KOPT-K1 (cell line): ENCODE measurements around the gene TBC1D24.
"Not testable (repeated sequence)": the region's sequence is repeated elsewhere in the genome, so short reads cannot be mapped to it uniquely, and the experiment has no call there.

Experiments used
- H3K27ac ChIP-seq: fragments of 200-600 bp; sonication (generic); 2 replicates; pipeline ENCODE4 v1.5.1; 2016; ENCODE audit warnings: antibody characterized with exemption, mild to moderate bottlenecking, low read depth, low read length; ENCODE audit not compliant: poor library complexity, severe bottlenecking
- H3K36me3 ChIP-seq: fragments of 200-600 bp; sonication (generic); 2 replicates; pipeline ENCODE4 v1.5.1; 2017; ENCODE audit warnings: antibody characterized with exemption, mild to moderate bottlenecking, low read length, moderate library complexity; ENCODE audit not compliant: insufficient read depth
- H3K9me3 ChIP-seq: fragments of 200-600 bp; sonication (generic); 2 replicates; pipeline ENCODE4 v1.5.1; 2017; ENCODE audit warnings: antibody characterized with exemption, low read length, mild to moderate bottlenecking; ENCODE audit not compliant: insufficient read depth, poor library complexity, severe bottlenecking

Gene TBC1D24

DNA sequence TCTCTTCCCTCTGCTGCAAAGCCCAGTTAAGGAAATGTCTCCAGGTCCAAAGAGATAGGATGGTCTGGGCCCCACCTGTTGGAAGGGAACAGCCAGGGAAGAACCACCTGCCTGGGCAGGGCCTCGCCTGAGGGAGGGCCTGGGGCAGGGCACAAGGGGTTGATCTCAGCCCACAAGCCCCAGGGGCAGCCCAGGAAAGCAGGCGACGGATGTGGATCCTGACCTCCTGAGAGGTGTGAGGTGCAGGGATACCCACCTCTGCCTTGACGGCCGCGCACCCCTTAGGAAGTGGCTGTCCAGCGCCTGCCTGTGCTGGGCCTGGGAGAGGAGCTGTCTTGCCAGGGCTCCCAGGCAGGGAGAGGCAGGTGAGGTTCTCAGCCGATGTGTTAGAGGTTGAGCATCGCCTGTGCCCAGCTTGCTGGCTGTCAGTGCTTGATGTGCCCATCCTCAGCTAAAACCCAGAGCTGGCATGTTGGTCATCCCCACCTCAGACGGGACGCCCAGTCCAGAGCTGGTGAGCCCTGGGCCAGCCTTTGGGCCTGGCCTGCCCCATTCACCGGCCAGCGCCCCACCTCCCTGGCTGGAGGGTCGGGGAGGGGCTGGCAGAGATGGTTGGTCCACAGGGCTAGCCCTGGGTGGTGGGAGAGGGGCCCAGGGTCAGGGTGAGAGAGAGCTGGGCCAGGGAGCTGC, 55.8 kb downstream of the TBC1D24 start:
- Histone ChIP-seq H3K9me3 (no peaks in the 10 kb centered on the region), H3K27ac (no peak overlapping the region), H3K36me3 (peaks cover 40% of the 10 kb centered on the region)

DNA sequence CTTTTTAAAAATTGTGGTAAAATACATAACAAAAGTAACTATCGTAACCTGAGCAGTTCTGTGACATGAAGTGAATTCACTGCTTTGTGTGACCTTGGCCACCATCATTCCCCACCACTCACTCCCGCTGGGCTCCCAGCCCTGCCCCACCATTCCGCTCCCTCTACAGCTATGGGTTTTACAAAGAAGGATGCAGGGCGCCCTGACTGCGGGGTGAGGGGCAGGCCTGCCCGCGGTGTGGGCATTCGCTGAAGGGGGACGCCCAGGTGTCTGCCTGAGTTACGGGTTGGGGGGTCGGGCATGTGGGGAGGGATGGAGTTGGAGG, 56.4 kb downstream of the TBC1D24 start, which contains the start of gene CEMP1:
CEMP1 (minus strand) TSS at position 38 of the 325 bp plus-strand sequence. CDS start 335 bp downstream, outside the sequence.
- Histone ChIP-seq H3K36me3 (peaks cover 34% of the 10 kb centered on the region), H3K9me3 (no peaks in the 10 kb centered on the region), H3K27ac (peak within 1 kb of the TSS; percentile 32)

- peak overlapping the region; percentile 32 for H3K27ac ChIP-seq
- no peaks in the 10 kb centered on the region for H3K9me3 ChIP-seq
- peaks cover 30% of the 10 kb centered on the region for H3K36me3 ChIP-seq
Measured at GRCh38 chr16:2531696-2532493, 57.0 kb downstream of the TBC1D24 start.

DNA sequence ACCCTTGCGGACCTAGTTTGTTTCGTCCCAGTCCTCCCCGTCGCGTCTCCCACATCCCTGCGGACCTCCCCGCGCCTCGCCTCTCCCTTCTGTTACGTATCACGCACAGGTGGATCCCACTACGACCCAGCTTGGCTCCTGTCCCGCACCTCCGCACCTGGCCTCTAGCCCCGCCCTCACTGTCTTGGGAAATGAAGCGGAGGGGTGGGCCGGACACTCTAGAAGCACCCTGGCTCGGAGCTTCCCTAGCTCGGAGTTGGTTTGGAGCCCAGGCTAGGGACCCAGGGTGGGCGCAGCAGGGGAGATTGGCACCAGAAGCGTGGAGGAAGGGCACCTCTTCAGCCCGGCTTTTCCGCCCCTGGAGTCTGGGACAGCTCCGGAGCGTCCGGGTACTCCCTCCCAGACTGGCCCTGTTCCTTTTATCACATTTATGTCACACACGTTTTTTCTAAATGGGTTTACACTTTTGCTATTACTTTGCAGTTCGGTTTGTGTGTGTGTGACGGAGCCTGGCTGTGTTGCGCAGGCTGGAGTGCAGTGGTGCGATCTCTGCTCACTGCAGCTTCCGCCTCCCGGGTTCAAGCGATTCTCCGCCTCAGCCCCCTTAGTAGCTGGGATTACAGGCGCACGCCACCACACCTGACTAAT, 57.7 kb downstream of the TBC1D24 start:
- Histone ChIP-seq H3K27ac (peak overlapping the region; percentile 32), H3K36me3 (peaks cover 23% of the 10 kb centered on the region), H3K9me3 (no peaks in the 10 kb centered on the region)

DNA sequence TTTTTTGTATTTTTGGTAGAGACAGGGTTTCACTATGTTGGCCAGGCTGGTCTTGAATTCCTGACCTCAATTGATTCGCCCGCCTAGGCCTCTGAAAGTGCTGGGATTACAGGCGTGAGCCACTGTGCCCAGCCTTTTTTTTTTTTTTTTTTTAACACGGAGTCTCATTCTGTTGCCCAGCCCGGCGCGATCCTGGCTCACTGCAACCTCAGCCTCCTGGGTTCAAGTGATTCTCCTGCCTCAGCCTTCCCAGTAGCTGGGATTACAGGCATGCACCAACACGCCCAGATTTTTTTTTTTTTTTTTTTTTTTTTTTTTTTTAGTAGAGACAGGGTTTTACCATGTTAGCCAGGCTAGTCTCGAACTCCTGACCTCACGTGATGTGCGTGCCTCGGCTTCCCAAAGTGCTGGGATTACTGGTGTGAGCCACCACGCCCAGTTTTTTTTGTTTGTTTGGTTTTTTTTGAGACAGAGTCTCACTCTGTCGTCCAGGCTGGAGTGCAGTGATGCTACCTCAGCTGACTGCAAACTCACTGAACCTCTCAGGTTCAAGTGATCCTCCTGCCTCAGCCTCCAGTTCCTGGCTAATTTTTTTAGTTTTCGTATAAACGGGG, 58.3 kb downstream of the TBC1D24 start:
- peaks cover 16% of the 10 kb centered on the region for H3K36me3 ChIP-seq
- not testable (repeated sequence) for H3K27ac ChIP-seq, H3K9me3 ChIP-seq

DNA sequence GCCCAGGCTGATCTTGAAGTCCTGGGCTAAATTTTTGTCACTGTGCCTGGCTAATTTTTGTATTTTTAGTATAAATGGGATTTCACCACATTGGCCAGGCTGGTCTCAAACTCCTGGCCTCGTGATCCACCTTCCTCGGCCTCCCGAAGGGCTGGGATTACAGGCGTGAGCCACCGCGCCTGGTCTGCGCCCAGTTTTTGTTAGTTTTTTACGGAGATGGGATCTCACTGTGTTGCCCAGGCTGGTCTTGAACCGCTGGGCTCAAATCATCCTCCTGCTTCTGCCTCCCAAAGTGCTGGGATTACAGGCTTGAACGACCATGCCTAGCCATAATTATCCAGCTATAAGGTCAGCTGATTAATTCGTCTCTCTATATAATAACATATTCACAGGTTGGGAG, 59.0 kb downstream of the TBC1D24 start:
- Histone ChIP-seq H3K9me3 (no peaks in the 10 kb centered on the region), H3K36me3 (peaks cover 10% of the 10 kb centered on the region), H3K27ac (no peak overlapping the region)

DNA sequence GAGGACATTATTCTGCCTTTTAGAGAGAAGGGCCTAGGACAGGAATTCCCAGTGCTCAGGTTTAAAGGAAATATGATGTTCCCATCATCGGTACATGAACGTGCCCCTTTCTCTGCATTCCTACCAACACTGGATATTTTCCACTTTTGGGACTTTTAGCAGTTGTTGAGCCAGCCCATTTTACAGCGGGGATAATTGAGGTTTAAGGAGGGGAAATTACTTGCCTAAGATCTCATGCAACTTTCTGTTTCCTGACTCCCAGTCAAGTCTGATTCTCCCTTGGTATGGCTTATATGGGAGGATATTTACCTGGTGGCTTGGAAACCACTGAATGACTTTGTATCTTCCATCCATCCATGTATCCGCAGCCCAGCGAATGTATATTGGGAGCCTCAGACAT, 59.4 kb downstream of the TBC1D24 start:
- H3K9me3 ChIP-seq, H3K27ac ChIP-seq, H3K36me3 ChIP-seq: not testable (repeated sequence)

GRCh38 chr16:2535625-2536013, 60.7 kb downstream of the TBC1D24 start:
- no peaks in the 10 kb centered on the region for H3K36me3 ChIP-seq
- H3K27ac ChIP-seq, result no peak overlapping the region

GRCh38 chr16:2537451-2538379, 62.8 kb downstream of the TBC1D24 start, which contains the start of gene PDPK1:
PDPK1 (plus strand) TSS chr16:2538021; CDS start chr16:2538113, 92 bp downstream.
- peak within 1 kb of the TSS; percentile 53 for H3K27ac ChIP-seq

More at GRCh38 chr16:2535625-2536013, 60.7 kb downstream of the TBC1D24 start:
- no peaks in the 10 kb centered on the region for H3K9me3 ChIP-seq

GRCh38 chr16:2539192-2539844, 64.4 kb downstream of the TBC1D24 start:
- not testable (repeated sequence) for H3K27ac ChIP-seq, H3K9me3 ChIP-seq, H3K36me3 ChIP-seq

More at GRCh38 chr16:2537451-2538379, 62.8 kb downstream of the TBC1D24 start, which contains the start of gene PDPK1:
- H3K36me3 ChIP-seq, result no peaks in the 10 kb centered on the region
- no peaks in the 10 kb centered on the region for H3K9me3 ChIP-seq

DNA sequence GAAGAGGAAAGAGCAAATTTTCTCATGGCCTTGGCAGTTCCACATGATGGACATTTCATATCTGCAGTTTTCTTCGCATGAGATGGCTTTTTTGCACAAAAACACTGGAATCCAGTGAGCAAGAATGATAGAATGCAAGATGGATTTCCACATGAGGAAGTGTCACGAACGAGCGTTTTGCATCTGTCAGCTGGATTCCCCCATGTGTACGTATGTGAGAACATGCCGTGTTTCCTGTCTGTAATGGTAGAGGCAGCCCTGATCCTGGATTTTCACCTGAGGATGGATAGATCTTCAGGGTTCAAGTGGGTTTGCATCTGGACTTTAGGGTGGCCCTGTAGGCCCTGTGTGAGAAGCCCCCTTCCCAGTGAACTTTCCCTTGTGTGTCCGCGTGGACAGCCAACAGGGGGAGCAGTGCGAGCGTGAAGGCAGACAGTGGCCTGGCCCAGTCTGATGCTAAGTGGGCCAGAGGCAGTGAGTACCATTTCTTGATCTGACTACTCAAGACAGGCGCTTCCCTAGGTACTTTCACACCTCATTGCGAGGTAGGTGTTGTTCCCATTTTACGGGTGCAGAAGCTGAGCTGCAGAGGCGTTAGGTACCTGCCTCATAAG, 65.0 kb downstream of the TBC1D24 start:
- H3K36me3 ChIP-seq, H3K9me3 ChIP-seq, H3K27ac ChIP-seq: not testable (repeated sequence)

DNA sequence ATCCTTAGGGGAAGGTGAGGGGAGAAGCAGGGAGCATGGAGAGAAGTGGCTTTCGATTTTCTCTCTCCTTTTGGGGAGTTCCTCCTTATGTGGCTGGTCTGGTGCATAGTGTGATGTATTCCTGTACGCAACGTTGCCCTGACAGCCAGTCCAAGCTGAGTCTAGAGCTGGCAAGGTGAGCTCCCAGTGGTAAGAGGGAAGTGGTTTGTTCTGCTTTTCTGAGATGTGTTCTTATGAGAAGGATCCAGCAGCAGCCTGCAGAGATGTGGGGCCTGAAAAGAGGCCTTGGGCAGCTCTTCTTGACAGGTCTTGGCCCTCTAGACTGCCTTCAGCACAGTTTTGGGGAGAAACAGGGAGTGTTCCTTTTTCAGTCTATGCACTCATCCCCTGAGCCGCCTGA, 66.0 kb downstream of the TBC1D24 start:
- H3K36me3 ChIP-seq, H3K27ac ChIP-seq, H3K9me3 ChIP-seq: not testable (repeated sequence)

- not testable (repeated sequence) for H3K27ac ChIP-seq, H3K36me3 ChIP-seq, H3K9me3 ChIP-seq
Measured at GRCh38 chr16:2541409-2541808, 66.5 kb downstream of the TBC1D24 start.
